IPS-NIHi7 (cell line): ENCODE data around the gene SUPT6H.

Experiments
- DNase-seq: peaks from one replicate; pipeline ENCODE4 v3.0.0; 2012; ENCODE audit warnings: mixed read lengths; ENCODE audit errors: extremely low spot score

The SUPT6H gene

GRCh38 chr17:28750178-28751047, 88.4 kb downstream of the SUPT6H start:
- DNase-seq = peak; percentile 81

- DNase-seq = no peak
These were observed 89.8 kb downstream of the SUPT6H start for GRCh38 chr17:28751600-28752366.
